Esophagus squamous epithelium (tissue), 5 donors: ENCODE results near the gene RGS3. TPM values are rescaled to one million over a fixed set of nuclear protein-coding genes. Genes with fewer than 3 reads are reported as not detected.
A peak's percentile ranks its signal among the peaks of the same experiment; 100 is the strongest.

Experiments used
- DNase-seq: peaks from one replicate; lab custom pipeline; 2025; lab: John Stamatoyannopoulos, UW
- H3K27ac ChIP-seq, 4 donors: fragments of 200-600 bp; sonication (generic); one replicate each; pipeline ENCODE4 v1.5.1; 2016 to 2019; ENCODE audit warnings: mild to moderate bottlenecking in 1 of 4
- H3K27me3 ChIP-seq, 4 donors: fragments of 200-600 bp; sonication (generic); 1 replicate in 3 of 4; 2 replicates in 1 of 4; pipeline versions ENCODE4 v1.5.1 to v1.6.0; 2017 to 2021; ENCODE audit warnings: antibody characterized with exemption in 1 of 4
- H3K36me3 ChIP-seq, 3 donors: fragments of 200-600 bp; sonication (generic); one replicate each; pipeline ENCODE4 v1.5.1; 2016 to 2019
- H3K4me1 ChIP-seq, 3 donors: fragments of 200-600 bp; sonication (generic); one replicate each; pipeline ENCODE4 v1.5.1; 2017 to 2019
- H3K4me3 ChIP-seq, 4 donors: fragments of 200-600 bp; sonication (generic); 1 replicate in 3 of 4; 2 replicates in 1 of 4; pipeline ENCODE4 v1.5.1; 2016 to 2019; ENCODE audit warnings: mild to moderate bottlenecking in 2 of 4, moderate library complexity in 1 of 4
- H3K9me3 ChIP-seq, 3 donors: fragments of 200-600 bp; sonication (generic); one replicate each; pipeline ENCODE4 v1.5.1; 2016 to 2019
- CTCF ChIP-seq, 6 experiments: fragments of 450-650 bp in 4 of 6; fragments of 200-600 bp in 2 of 6; sonication (generic) in 2 of 6; IDR thresholded peaks; one replicate each; pipeline ENCODE4 v1.5.1; 2016 to 2019; ENCODE audit warnings: antibody characterized with exemption in 6 of 6, mild to moderate bottlenecking in 4 of 6, moderate library complexity in 4 of 6
- POLR2A ChIP-seq, 4 donors: fragments of 450-650 bp; IDR thresholded peaks; one replicate each; pipeline ENCODE4 v1.6.1; 2017; ENCODE audit warnings: antibody characterized with exemption in 4 of 4, mild to moderate bottlenecking in 4 of 4, moderate library complexity in 3 of 4
- WGBS, 2 donors: methylation state at CpG; one replicate each; pipeline ENCODE4 v1.1.5; 2018; 5-methylcytosine and 5-hydroxymethylcytosine counted together
- intact Hi-C: fragments of 100-400 bp; cut with DNase I; formaldehyde crosslinking; loops from one replicate; pipeline ENCODE4 v1.15.0; 2022
- total RNA-seq, 4 donors: library from RNA; depleted of rRNA; stranded (reverse); fragments of >200 nt; gene quantifications; one replicate each; pipeline ENCODE4 v1.1.0, GENCODE V29; 2016
- donor health status: DM: yes; HTN: yes; CAD: no.

Gene RGS3
- total RNA-seq, 4 donors from 2014 or later: 9.7 to 16.3 (median 12.7) TPM

GRCh38 chr9:113559834-113560800, 96.6 kb downstream of the RGS3 start:
- no peak for DNase-seq
- Histone ChIP-seq H3K4me1 (peaks cover 16 to 54% (median 28%) of the 10 kb centered on the region in 3 donors), H3K4me3 (no peak overlapping the region), H3K27me3 (no peaks in the 10 kb centered on the region), H3K36me3 (no peaks in the 10 kb centered on the region), H3K27ac (peak overlapping the region in 2 of 4 donors; percentile 31 to 56), H3K9me3 (no peaks in the 10 kb centered on the region)
- TF ChIP-seq POLR2A (IDR thresholded peaks at IDR 0.05) (no peak), CTCF (IDR thresholded peaks at IDR 0.05) (no peak)
- 85 to 93% methylated on average over 4 to 10 of the region's 12 CpGs for WGBS, 2 donors
- intact Hi-C loops: no loop called here

- TF ChIP-seq POLR2A (IDR thresholded peaks at IDR 0.05) (no peak), CTCF (IDR thresholded peaks at IDR 0.05) (no peak)
- DNase-seq: no peak
- Histone ChIP-seq H3K4me3 (no peak overlapping the region), H3K27me3 (no peaks in the 10 kb centered on the region), H3K4me1 (peaks cover 32 to 81% (median 49%) of the 10 kb centered on the region in 3 donors), H3K27ac (peak overlapping the region in 1 of 4 donors; percentile 12), H3K9me3 (no peaks in the 10 kb centered on the region), H3K36me3 (no peaks in the 10 kb centered on the region)
- WGBS, 2 donors: 60 to 80% methylated on average over 1 of the region's 2 CpGs
- intact Hi-C loops: no loop called here
Measured at GRCh38 chr9:113562653-113563381, 99.3 kb downstream of the RGS3 start.

- intact Hi-C loops: no loop called here
- TF ChIP-seq CTCF (IDR thresholded peaks at IDR 0.05): no peak
- TF ChIP-seq POLR2A (IDR thresholded peaks at IDR 0.05): no peak
- DNase-seq: no peak
- WGBS, 2 donors: 82 to 94% methylated on average over 3 to 4 of the region's 5 CpGs
- H3K27ac ChIP-seq: peak overlapping the region; percentile 73 to 87 (median 84)
- no peak overlapping the region for H3K4me3 ChIP-seq
- no peaks in the 10 kb centered on the region for H3K27me3 ChIP-seq
- H3K9me3 ChIP-seq: no peaks in the 10 kb centered on the region
- no peaks in the 10 kb centered on the region for H3K36me3 ChIP-seq
- peaks cover 32 to 83% (median 54%) of the 10 kb centered on the region in 3 donors for H3K4me1 ChIP-seq
Measured at GRCh38 chr9:113563826-113564497, 100.4 kb downstream of the RGS3 start.

- Histone ChIP-seq H3K4me3 (peak overlapping the region; percentile 33 to 62 (median 48)), H3K27me3 (no peaks in the 10 kb centered on the region), H3K27ac (peak overlapping the region; percentile 73 to 87 (median 84)), H3K36me3 (no peaks in the 10 kb centered on the region), H3K4me1 (peaks cover 28 to 82% (median 51%) of the 10 kb centered on the region in 3 donors), H3K9me3 (no peaks in the 10 kb centered on the region)
- TF ChIP-seq CTCF (IDR thresholded peaks at IDR 0.05) (no peak), POLR2A (IDR thresholded peaks at IDR 0.05) (peak in 1 of 4 donors; percentile 47)
- no peak for DNase-seq
- WGBS, 2 donors: 13 to 33% methylated on average over 3 to 7 of the region's 20 CpGs
- intact Hi-C loops: no loop called here
Measured at GRCh38 chr9:113564498-113565237, 101.1 kb downstream of the RGS3 start.
